Measurements from ENCODE around the gene MICOS13.

MICOS13 gene

GRCh38 chr19:5628461-5628860 lies 51.9 kb downstream of the MICOS13 start:
- no peak for DNase-seq (ENCODE audit: low read depth)

Data from stimulated activated CD8-positive, alpha-beta memory T cell treated with anti-CD3 and anti-CD28 coated beads, Interleukin-12 subunit alpha, Interleukin-12 subunit beta, amount 100 ng/mL, for 1 hour (primary cell).